Karpas-422 (cell line): ENCODE data around the gene HOXA5. TPM values are rescaled to one million over a fixed set of nuclear protein-coding genes. Genes with fewer than 3 reads are reported as not detected.

Experiments used
- DNase-seq: peaks from one replicate; pipeline ENCODE4 v3.0.0-alpha.2; 2015
- H2AFZ ChIP-seq: fragments of 200-600 bp; sonication (generic); 2 replicates; pipeline ENCODE4 v1.6.1; 2014; ENCODE audit warnings: antibody characterized with exemption, low read length, mixed read lengths
- H3K27ac ChIP-seq: fragments of 200-600 bp; sonication (generic); 2 replicates; pipeline ENCODE4 v1.5.1; 2014; ENCODE audit warnings: mild to moderate bottlenecking, low read length, moderate library complexity
- H3K27me3 ChIP-seq: fragments of 200-600 bp; sonication (generic); 2 replicates; pipeline ENCODE4 v1.6.1; 2014; ENCODE audit warnings: low read length, mixed read lengths
- H3K36me3 ChIP-seq: fragments of 200-600 bp; sonication (generic); 2 replicates; pipeline ENCODE4 v1.6.1; 2014; ENCODE audit warnings: low read length, mixed read lengths; ENCODE audit not compliant: insufficient read depth
- H3K4me1 ChIP-seq: fragments of 200-600 bp; sonication (generic); 2 replicates; pipeline ENCODE4 v1.6.1; 2014; ENCODE audit warnings: mild to moderate bottlenecking, low read length, mixed read lengths
- H3K4me2 ChIP-seq: fragments of 200-600 bp; sonication (generic); 2 replicates; pipeline ENCODE4 v1.6.1; 2014; ENCODE audit warnings: low read length, low read depth, mild to moderate bottlenecking; ENCODE audit not compliant: poor library complexity, severe bottlenecking
- H3K4me3 ChIP-seq: fragments of 200-600 bp; sonication (generic); 2 replicates; pipeline ENCODE4 v1.5.1; 2014; ENCODE audit warnings: mild to moderate bottlenecking, antibody characterized with exemption, low read length, mixed read lengths
- H3K79me2 ChIP-seq: fragments of 200-600 bp; sonication (generic); 2 replicates; pipeline ENCODE4 v1.6.1; 2014; ENCODE audit warnings: mild to moderate bottlenecking, low read length, mixed read lengths
- H3K9ac ChIP-seq: fragments of 200-600 bp; sonication (generic); 2 replicates; pipeline ENCODE4 v1.6.0; 2014; ENCODE audit warnings: low read length
- H3K9me2 ChIP-seq: fragments of 200-600 bp; sonication (generic), shearing (Covaris generic); replicated peaks from 2 replicates; pipeline ENCODE4 v1.6.0; 2014; ENCODE audit warnings: mild to moderate bottlenecking, low read length, moderate library complexity; ENCODE audit not compliant: insufficient read depth
- H3K9me3 ChIP-seq: fragments of 300-700, 200-600 bp; sonication (generic); 2 replicates; pipeline ENCODE4 v1.6.1; 2014; ENCODE audit warnings: low read length, mixed read lengths
- H4K20me1 ChIP-seq: fragments of 200-600 bp; sonication (generic); 2 replicates; pipeline ENCODE4 v1.6.1; 2014; ENCODE audit warnings: mild to moderate bottlenecking, antibody characterized with exemption, low read length, low read depth; ENCODE audit not compliant: insufficient read depth
- total RNA-seq: library from RNA; depleted of rRNA; stranded (reverse); fragments of >200 nt; shearing (Covaris generic); gene quantifications from 2 replicates; pipeline ENCODE4 v1.2.3, GENCODE V29; 2014; ENCODE audit warnings: low replicate concordance

The HOXA5 gene
- total RNA-seq, 1 experiment from 2014 or later: 4.1 TPM

GRCh38 chr7:27188386-27189294, 45.2 kb upstream of the HOXA5 start:
- no peaks in the 10 kb centered on the region for H3K27me3 ChIP-seq
- H3K9me3 ChIP-seq: no peaks in the 10 kb centered on the region
- no peaks in the 10 kb centered on the region for H3K79me2 ChIP-seq
- no peak overlapping the region for H3K4me3 ChIP-seq
- H3K36me3 ChIP-seq: no peaks in the 10 kb centered on the region
- DNase-seq: no peak
- H3K4me2 ChIP-seq: no peak overlapping the region
- H3K4me1 ChIP-seq: no peaks in the 10 kb centered on the region
- H4K20me1 ChIP-seq: no peaks in the 10 kb centered on the region
- no peak overlapping the region for H3K27ac ChIP-seq
- no peak overlapping the region for H2AFZ ChIP-seq
- no peaks in the 10 kb centered on the region for H3K9me2 ChIP-seq
- no peak overlapping the region for H3K9ac ChIP-seq

GRCh38 chr7:27187475-27188385, 44.2 kb upstream of the HOXA5 start:
- no peak overlapping the region for H3K4me3 ChIP-seq
- H4K20me1 ChIP-seq: no peaks in the 10 kb centered on the region
- no peaks in the 10 kb centered on the region for H3K9me2 ChIP-seq
- no peaks in the 10 kb centered on the region for H3K4me1 ChIP-seq
- H3K27ac ChIP-seq: no peak overlapping the region
- no peaks in the 10 kb centered on the region for H3K36me3 ChIP-seq
- no peak overlapping the region for H2AFZ ChIP-seq
- no peak for DNase-seq
- no peak overlapping the region for H3K9ac ChIP-seq
- no peaks in the 10 kb centered on the region for H3K27me3 ChIP-seq
- H3K4me2 ChIP-seq: no peak overlapping the region
- no peaks in the 10 kb centered on the region for H3K79me2 ChIP-seq
- H3K9me3 ChIP-seq: no peaks in the 10 kb centered on the region

- H3K36me3 ChIP-seq: no peaks in the 10 kb centered on the region
- H4K20me1 ChIP-seq: no peaks in the 10 kb centered on the region
- H3K4me2 ChIP-seq: no peak overlapping the region
- no peaks in the 10 kb centered on the region for H3K27me3 ChIP-seq
- H3K9ac ChIP-seq: no peak overlapping the region
- no peak overlapping the region for H3K4me3 ChIP-seq
- no peaks in the 10 kb centered on the region for H3K9me2 ChIP-seq
- no peak for DNase-seq
- no peak overlapping the region for H2AFZ ChIP-seq
- no peaks in the 10 kb centered on the region for H3K9me3 ChIP-seq
- no peak overlapping the region for H3K27ac ChIP-seq
- H3K4me1 ChIP-seq: no peaks in the 10 kb centered on the region
- H3K79me2 ChIP-seq: no peaks in the 10 kb centered on the region
Measured at GRCh38 chr7:27186668-27187474, 43.4 kb upstream of the HOXA5 start.

- no peaks in the 10 kb centered on the region for H3K9me3 ChIP-seq
- no peaks in the 10 kb centered on the region for H3K36me3 ChIP-seq
- H3K27me3 ChIP-seq: no peaks in the 10 kb centered on the region
- no peaks in the 10 kb centered on the region for H3K4me1 ChIP-seq
- no peak overlapping the region for H2AFZ ChIP-seq
- no peaks in the 10 kb centered on the region for H4K20me1 ChIP-seq
- H3K9ac ChIP-seq: no peak overlapping the region
- no peak overlapping the region for H3K4me2 ChIP-seq
- H3K4me3 ChIP-seq: no peak overlapping the region
- H3K27ac ChIP-seq: no peak overlapping the region
- no peaks in the 10 kb centered on the region for H3K79me2 ChIP-seq
- DNase-seq: no peak
- no peaks in the 10 kb centered on the region for H3K9me2 ChIP-seq
Measured at GRCh38 chr7:27185854-27186667, 42.6 kb upstream of the HOXA5 start.

GRCh38 chr7:27185013-27185853, 41.8 kb upstream of the HOXA5 start, which contains the start of gene HOXA11:
Gene HOXA11, minus strand, starts transcription at chr7:27185232. Its CDS starts 88 bp downstream, at chr7:27185144.
- Histone ChIP-seq H3K4me2 (no peak within 1 kb of the TSS), H3K36me3 (no peaks in the 10 kb centered on the region), H3K27ac (no peak within 1 kb of the TSS), H3K4me3 (no peak within 1 kb of the TSS), H3K9ac (no peak within 1 kb of the TSS), H4K20me1 (no peaks in the 10 kb centered on the region), H3K9me2 (no peaks in the 10 kb centered on the region), H3K27me3 (no peaks in the 10 kb centered on the region), H3K79me2 (no peaks in the 10 kb centered on the region), H3K4me1 (no peaks in the 10 kb centered on the region), H2AFZ (no peak within 1 kb of the TSS), H3K9me3 (no peaks in the 10 kb centered on the region)
- DNase-seq: no peak

GRCh38 chr7:27184337-27185012, 41.0 kb upstream of the HOXA5 start:
- Histone ChIP-seq H3K9me2 (no peaks in the 10 kb centered on the region), H3K79me2 (no peaks in the 10 kb centered on the region), H3K9me3 (no peaks in the 10 kb centered on the region), H4K20me1 (no peaks in the 10 kb centered on the region), H3K4me1 (no peaks in the 10 kb centered on the region; the same call in 1 of the 2 replicates), H3K36me3 (no peaks in the 10 kb centered on the region), H3K4me3 (no peak overlapping the region), H3K27me3 (no peaks in the 10 kb centered on the region), H3K4me2 (no peak overlapping the region), H2AFZ (no peak overlapping the region), H3K27ac (no peak overlapping the region), H3K9ac (no peak overlapping the region)
- DNase-seq: no peak
